Astrocyte (in vitro differentiated cells and primary cell): Measurements from ENCODE around the gene NPHS1. TPM values are rescaled to one million over a fixed set of nuclear protein-coding genes. Genes with fewer than 3 reads are reported as not detected.
"Not testable (repeated sequence)": the region's sequence is repeated elsewhere in the genome, so short reads cannot be mapped to it uniquely, and the experiment has no call there.

ENCODE experiments used
- DNase-seq: peaks from one replicate; pipeline ENCODE4 v3.0.0-alpha.2; 2010; ENCODE audit warnings: low read depth
- FAIRE-seq: peaks from 2 replicates; lab custom pipeline; 2011; peaks lifted over from hg19 to GRCh38; lab: Jason Lieb, UNC
- H2AFZ ChIP-seq: 2 replicates; pipeline ENCODE4 v1.6.0; 2012; ENCODE audit warnings: low read depth, low read length, inconsistent platforms
- H3K27ac ChIP-seq: 2 replicates; pipeline ENCODE4 v1.5.1; 2011; ENCODE audit warnings: low read depth, low read length, inconsistent platforms
- H3K27me3 ChIP-seq: 2 replicates; pipeline ENCODE4 v1.6.0; 2011; ENCODE audit warnings: low read length, inconsistent platforms; ENCODE audit not compliant: insufficient read depth
- H3K36me3 ChIP-seq: 2 replicates; pipeline ENCODE4 v1.5.1; 2011; ENCODE audit warnings: low read length, inconsistent platforms; ENCODE audit not compliant: insufficient read depth
- H3K4me1 ChIP-seq: 2 replicates; pipeline ENCODE4 v1.5.1; 2011; ENCODE audit warnings: low read length, inconsistent platforms; ENCODE audit not compliant: insufficient read depth
- H3K4me2 ChIP-seq: 2 replicates; pipeline ENCODE4 v1.6.0; 2012; ENCODE audit warnings: low read length, inconsistent platforms
- H3K4me3 ChIP-seq: 2 replicates; pipeline ENCODE4 v1.5.1; 2011; ENCODE audit warnings: low read depth, mild to moderate bottlenecking, low read length, inconsistent platforms; ENCODE audit not compliant: insufficient read depth
- H3K79me2 ChIP-seq: 2 replicates; pipeline ENCODE4 v1.6.0; 2012; ENCODE audit warnings: mild to moderate bottlenecking, low read length, inconsistent platforms; ENCODE audit not compliant: insufficient read depth
- H3K9ac ChIP-seq: 2 replicates; pipeline ENCODE4 v1.6.0; 2012; ENCODE audit warnings: mild to moderate bottlenecking, low read length, inconsistent platforms
- H3K9me3 ChIP-seq: 2 replicates; pipeline ENCODE4 v1.5.1; 2012; ENCODE audit warnings: low read depth, mild to moderate bottlenecking, low read length, inconsistent platforms; ENCODE audit not compliant: insufficient read depth
- H4K20me1 ChIP-seq: 2 replicates; pipeline ENCODE4 v1.6.0; 2012; ENCODE audit warnings: low read length, inconsistent platforms; ENCODE audit not compliant: insufficient read depth
- H3K27ac Mint-ChIP-seq: one replicate; pipeline ENCODE4 v1.8.0; 2021; ENCODE audit warnings: mild to moderate bottlenecking, mixed read lengths; ENCODE audit not compliant: unreplicated experiment
- H3K27me3 Mint-ChIP-seq: one replicate; pipeline ENCODE4 v1.8.0; 2021; ENCODE audit warnings: low read depth, mixed read lengths; ENCODE audit not compliant: unreplicated experiment
- H3K36me3 Mint-ChIP-seq: one replicate; pipeline ENCODE4 v1.8.0; 2021; ENCODE audit warnings: low read depth, mixed read lengths; ENCODE audit not compliant: unreplicated experiment
- H3K4me1 Mint-ChIP-seq: one replicate; pipeline ENCODE4 v1.8.0; 2021; ENCODE audit warnings: low read depth, mixed read lengths; ENCODE audit not compliant: unreplicated experiment
- H3K4me3 Mint-ChIP-seq: one replicate; pipeline ENCODE4 v1.8.0; 2021; ENCODE audit warnings: mild to moderate bottlenecking, moderate library complexity, mixed read lengths; ENCODE audit not compliant: unreplicated experiment
- H3K9me3 Mint-ChIP-seq: one replicate; pipeline ENCODE4 v1.8.0; 2021; ENCODE audit warnings: mild to moderate bottlenecking, mixed read lengths; ENCODE audit not compliant: unreplicated experiment
- EZH2 ChIP-seq: IDR thresholded peaks from 2 replicates; pipeline ENCODE4 v1.6.1; 2012; ENCODE audit warnings: mild to moderate bottlenecking, low read length, inconsistent platforms; ENCODE audit not compliant: insufficient read depth
- total RNA-seq: library from RNA; stranded (reverse); gene quantifications from 2 replicates; pipeline ENCODE4 v1.2.1, GENCODE V29; 2021
- TF ChIP-seq, protein P1 (sequence below): IDR thresholded peaks from 2 replicates; pipeline ENCODE4 v1.5.1; 2011; ENCODE audit warnings: low read depth, mild to moderate bottlenecking, inconsistent platforms, low read length, moderate library complexity; ENCODE audit not compliant: insufficient read depth

The NPHS1 gene
- total RNA-seq, 1 donor from 2014 or later, result not detected

DNA sequence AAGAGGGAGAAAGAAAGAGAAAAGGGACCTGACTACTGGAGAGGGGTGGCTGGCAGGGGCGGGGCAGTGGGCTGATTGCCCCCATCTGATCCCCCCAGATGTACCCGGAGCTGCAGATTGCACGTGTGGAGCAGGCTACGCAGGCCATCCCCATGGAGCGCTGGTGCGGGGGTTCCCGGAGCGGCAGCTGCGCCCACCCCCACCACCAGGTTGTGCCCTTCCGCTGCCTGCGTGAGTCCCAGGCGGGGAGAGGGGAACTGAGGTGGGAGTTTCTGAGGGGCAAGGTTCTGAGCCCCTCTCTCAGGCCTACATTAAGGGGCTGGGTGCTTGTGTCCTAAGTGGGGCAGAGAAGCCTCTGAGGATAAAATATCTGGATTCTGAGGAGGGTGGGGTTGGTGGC, 18.5 kb upstream of the NPHS1 start:
- Mint-ChIP-seq H3K9me3 (no peaks in the 10 kb centered on the region), H3K27ac (no peak overlapping the region), H3K4me1 (no peaks in the 10 kb centered on the region), H3K4me3 (no peak overlapping the region), H3K36me3 (peaks cover 12% of the 10 kb centered on the region), H3K27me3 (peaks cover 25% of the 10 kb centered on the region)
- Histone ChIP-seq H3K9ac (no peak overlapping the region), H3K4me1 (peaks cover 8% of the 10 kb centered on the region), H3K9me3 (no peaks in the 10 kb centered on the region), H3K36me3 (no peaks in the 10 kb centered on the region), H3K27ac (no peak overlapping the region), H3K4me2 (no peak overlapping the region), H3K4me3 (no peak overlapping the region), H3K27me3 (peaks cover 3% of the 10 kb centered on the region), H3K79me2 (no peaks in the 10 kb centered on the region), H4K20me1 (peaks cover 5% of the 10 kb centered on the region), H2AFZ (no peak overlapping the region)
- TF ChIP-seq EZH2, result no peak
- TF ChIP-seq, protein P1, sequence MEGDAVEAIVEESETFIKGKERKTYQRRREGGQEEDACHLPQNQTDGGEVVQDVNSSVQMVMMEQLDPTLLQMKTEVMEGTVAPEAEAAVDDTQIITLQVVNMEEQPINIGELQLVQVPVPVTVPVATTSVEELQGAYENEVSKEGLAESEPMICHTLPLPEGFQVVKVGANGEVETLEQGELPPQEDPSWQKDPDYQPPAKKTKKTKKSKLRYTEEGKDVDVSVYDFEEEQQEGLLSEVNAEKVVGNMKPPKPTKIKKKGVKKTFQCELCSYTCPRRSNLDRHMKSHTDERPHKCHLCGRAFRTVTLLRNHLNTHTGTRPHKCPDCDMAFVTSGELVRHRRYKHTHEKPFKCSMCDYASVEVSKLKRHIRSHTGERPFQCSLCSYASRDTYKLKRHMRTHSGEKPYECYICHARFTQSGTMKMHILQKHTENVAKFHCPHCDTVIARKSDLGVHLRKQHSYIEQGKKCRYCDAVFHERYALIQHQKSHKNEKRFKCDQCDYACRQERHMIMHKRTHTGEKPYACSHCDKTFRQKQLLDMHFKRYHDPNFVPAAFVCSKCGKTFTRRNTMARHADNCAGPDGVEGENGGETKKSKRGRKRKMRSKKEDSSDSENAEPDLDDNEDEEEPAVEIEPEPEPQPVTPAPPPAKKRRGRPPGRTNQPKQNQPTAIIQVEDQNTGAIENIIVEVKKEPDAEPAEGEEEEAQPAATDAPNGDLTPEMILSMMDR, result no peak
- FAIRE-seq (no peak), DNase-seq (no peak)

DNA sequence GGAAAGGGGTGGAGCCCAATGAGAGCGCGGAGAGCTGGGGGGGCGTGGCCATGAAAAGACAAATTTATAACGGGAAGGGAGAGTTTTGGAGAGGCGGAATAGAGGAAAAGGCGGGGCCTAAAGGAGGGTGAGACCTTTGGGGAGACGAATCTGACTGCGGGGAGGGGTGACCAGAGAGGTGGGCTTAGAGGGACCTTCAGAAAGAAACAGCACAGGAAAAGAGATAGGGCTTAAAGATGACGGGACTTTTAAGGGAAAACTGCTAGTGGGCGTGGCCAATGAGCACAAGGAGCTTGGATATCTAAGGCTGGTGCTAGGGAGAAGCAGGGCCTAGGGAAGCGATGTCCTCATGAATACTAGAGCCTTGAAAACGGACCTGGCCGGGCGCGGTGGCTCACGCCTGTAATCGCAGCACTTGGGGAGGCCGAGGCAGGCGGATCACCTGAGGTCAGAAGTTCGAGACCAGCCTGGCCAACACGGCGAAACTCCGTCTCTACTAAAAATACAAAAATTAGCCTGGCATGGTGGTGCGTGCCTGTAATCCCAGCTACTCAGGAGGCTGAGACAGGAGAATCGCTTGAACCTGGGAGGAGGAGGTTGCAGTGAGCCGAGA, 17.9 kb upstream of the NPHS1 start:
- H3K4me1 Mint-ChIP-seq, FAIRE-seq, H3K36me3 ChIP-seq, H3K9ac ChIP-seq, H4K20me1 ChIP-seq, H3K9me3 Mint-ChIP-seq, H3K27ac ChIP-seq, H3K79me2 ChIP-seq, DNase-seq, H3K4me1 ChIP-seq, H3K27me3 ChIP-seq, H3K9me3 ChIP-seq, H3K27ac Mint-ChIP-seq: not testable (repeated sequence)
- Mint-ChIP-seq H3K36me3 (peaks cover 12% of the 10 kb centered on the region), H3K27me3 (peaks cover 31% of the 10 kb centered on the region), H3K4me3 (peak overlapping the region; percentile 81)
- Histone ChIP-seq H3K4me3 (peak overlapping the region; percentile 50), H3K4me2 (peak overlapping the region; percentile 91), H2AFZ (peak overlapping the region; percentile 60)

DNA sequence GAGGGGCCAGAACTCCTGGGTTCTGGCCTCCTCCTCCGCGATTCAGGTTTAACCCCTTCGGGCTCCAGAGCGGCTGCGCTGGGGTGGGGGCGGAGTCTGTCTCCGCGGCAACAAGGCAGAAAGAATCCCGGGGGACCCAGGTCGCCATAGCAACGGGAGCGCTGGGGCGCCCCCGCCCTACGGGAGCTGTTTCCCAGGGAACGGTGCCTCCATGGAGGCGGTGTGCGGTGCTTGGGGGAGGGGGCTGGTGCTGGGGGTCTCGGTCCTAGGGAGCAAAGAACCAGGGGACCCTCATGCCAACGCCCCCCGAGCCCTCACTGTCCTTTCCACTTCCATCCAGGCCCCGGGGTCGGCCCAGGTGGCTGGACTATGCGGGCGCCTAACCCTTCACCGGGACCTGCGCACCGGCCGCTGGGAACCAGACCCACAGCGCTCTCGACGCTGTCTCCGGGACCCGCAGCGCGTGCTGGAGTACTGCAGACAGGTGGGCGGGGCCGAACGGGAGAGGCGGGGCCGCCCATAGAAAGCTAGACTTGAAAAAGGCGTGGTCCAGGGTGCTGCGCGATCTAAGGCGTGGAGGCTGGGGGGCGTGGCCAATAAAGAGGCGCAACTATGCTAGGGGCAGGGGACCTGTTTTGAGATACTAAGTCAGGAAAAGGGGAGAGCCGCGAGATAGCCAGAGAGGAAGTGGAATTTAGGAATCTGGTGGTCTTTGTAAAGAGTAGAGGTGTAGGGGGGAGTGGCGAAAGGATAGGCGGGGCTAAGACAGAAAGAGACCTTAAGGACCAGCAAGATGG, 17.2 kb upstream of the NPHS1 start:
- H3K4me3 ChIP-seq, result peak overlapping the region; percentile 50
- H3K36me3 Mint-ChIP-seq, result peaks cover 8% of the 10 kb centered on the region
- peaks cover 5% of the 10 kb centered on the region for H3K27me3 ChIP-seq
- H3K4me2 ChIP-seq, result peak overlapping the region; percentile 91
- no peak overlapping the region for H3K27ac ChIP-seq
- H3K79me2 ChIP-seq, result no peaks in the 10 kb centered on the region
- H3K4me1 Mint-ChIP-seq, result no peaks in the 10 kb centered on the region
- FAIRE-seq (no peak), DNase-seq (peak; percentile 65)
- TF ChIP-seq EZH2, result no peak
- TF ChIP-seq, protein P1, result no peak
- no peaks in the 10 kb centered on the region for H3K9me3 Mint-ChIP-seq
- peaks cover 36% of the 10 kb centered on the region for H3K27me3 Mint-ChIP-seq
- peaks cover 5% of the 10 kb centered on the region for H4K20me1 ChIP-seq
- H3K27ac Mint-ChIP-seq, result no peak overlapping the region
- no peaks in the 10 kb centered on the region for H3K36me3 ChIP-seq
- peak overlapping the region; percentile 27 for H3K9ac ChIP-seq
- peak overlapping the region; percentile 60 for H2AFZ ChIP-seq
- H3K4me1 ChIP-seq, result peaks cover 8% of the 10 kb centered on the region
- H3K4me3 Mint-ChIP-seq, result peak overlapping the region; percentile 85
- H3K9me3 ChIP-seq, result no peaks in the 10 kb centered on the region
